D721Med (cell line): ENCODE measurements around the gene PTCHD4.

ENCODE experiments used
- DNase-seq: peaks from one replicate; pipeline ENCODE4 v3.0.0; 2011; ENCODE audit warnings: low spot score; ENCODE audit not compliant: insufficient read length
- FAIRE-seq: peaks from 2 replicates; lab custom pipeline; 2011; peaks lifted over from hg19 to GRCh38; lab: Jason Lieb, UNC
- CTCF ChIP-seq: IDR thresholded peaks from 2 replicates; pipeline ENCODE4 v1.5.1; 2012; ENCODE audit warnings: mild to moderate bottlenecking, control low read depth; ENCODE audit not compliant: insufficient read depth; ENCODE audit errors: missing control alignments

Gene PTCHD4

DNA sequence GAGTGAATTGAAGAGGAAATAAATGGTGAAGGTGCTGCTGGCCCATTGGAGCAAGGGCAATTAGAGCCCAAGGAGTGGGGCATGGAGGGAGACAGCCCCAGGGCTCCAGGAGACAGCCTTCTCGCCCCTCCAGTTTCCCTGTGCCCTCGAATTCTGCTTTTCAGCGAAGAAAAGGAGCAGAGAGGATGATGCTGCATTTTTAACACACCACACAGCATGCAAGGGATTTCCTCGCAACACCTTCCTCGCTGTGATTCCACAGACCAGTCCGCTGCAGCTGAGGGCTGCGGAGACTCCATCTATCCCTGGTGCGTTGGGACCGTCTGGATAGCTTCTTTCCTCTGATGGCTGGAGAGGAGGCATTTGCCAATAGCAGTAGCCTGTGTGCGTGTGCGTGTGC lies 41.7 kb downstream of the PTCHD4 start:
- no peak for TF ChIP-seq CTCF
- FAIRE-seq = no peak
- no peak for DNase-seq

DNA sequence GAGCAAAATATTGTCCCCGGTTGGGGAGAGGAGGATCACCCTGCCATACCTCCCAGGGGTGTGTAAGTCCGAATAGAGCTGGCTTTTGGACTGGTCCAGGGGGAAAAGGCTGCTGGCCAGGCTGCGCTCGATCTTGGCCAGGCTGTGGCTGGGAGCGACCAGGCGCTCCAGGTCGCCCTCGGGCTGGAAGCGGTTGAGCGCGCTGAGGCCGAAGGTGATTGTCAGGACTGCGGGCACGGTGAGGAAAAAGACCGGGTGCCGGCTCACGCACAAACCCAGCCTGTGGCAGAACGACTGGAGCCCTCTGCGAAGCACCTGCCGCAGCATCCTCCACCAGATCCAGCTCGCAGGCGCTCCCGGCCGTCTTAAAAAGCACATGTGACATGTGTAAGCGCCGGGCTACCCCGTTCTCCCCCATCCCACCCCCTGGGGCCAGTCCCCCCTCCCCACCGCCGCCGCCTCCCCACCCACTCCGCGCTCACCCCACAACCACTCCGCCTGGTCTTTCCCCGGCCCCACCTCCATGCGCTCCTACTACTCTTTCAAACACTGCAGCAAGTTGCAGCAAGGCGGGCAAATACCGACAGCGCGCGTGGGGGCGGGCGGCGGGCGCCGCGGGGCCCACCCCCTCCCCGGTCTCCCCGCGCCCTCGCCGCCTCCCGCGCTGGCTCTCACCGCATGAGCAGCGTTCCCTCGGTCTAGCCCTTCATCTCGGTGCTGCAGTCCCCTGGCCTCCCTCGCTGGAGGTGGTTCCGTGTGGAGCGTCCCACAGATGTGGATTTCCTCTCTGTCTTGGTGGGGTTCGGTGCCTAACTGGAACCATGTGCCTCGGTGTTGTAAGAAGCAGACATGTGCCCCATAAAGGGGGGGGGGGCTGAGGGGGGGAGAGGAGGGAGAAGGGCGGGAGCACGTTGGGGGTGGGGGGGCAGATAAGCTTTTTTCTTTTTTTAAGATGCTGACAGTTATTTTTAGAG lies 42.4 kb downstream of the PTCHD4 start:
- FAIRE-seq (no peak), DNase-seq (no peak)
- no peak for TF ChIP-seq CTCF

GRCh38 chr6:48067886-48068277 lies 43.1 kb downstream of the PTCHD4 start:
- FAIRE-seq (no peak), DNase-seq (no peak)
- TF ChIP-seq CTCF = no peak

DNA sequence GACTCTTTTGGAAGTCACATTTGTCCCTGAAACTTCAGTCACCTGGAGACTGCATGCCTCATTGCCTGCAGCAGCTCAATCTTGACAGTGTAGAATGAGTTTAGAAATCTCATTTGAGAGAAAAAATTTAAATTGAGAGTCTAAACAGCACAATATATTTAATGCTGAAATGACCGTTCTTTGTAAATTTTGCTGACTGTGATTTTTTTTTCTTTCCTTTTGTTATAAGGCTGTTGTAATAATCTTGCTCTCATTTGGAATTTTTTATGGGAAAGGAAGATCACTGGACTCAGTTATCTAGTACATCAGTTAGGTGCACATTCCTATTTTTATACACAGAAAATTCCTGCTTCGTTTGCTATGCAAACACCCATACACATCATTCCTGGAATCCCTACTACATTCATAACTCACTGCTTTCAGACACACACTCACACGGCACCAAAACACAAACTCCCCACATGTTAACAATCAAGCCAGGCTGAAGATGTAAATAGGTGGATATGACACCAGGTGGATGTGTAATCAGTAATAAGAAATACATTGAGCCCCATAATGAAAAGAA lies 43.8 kb downstream of the PTCHD4 start:
- no peak for DNase-seq
- no peak for FAIRE-seq
- TF ChIP-seq CTCF = no peak

DNA sequence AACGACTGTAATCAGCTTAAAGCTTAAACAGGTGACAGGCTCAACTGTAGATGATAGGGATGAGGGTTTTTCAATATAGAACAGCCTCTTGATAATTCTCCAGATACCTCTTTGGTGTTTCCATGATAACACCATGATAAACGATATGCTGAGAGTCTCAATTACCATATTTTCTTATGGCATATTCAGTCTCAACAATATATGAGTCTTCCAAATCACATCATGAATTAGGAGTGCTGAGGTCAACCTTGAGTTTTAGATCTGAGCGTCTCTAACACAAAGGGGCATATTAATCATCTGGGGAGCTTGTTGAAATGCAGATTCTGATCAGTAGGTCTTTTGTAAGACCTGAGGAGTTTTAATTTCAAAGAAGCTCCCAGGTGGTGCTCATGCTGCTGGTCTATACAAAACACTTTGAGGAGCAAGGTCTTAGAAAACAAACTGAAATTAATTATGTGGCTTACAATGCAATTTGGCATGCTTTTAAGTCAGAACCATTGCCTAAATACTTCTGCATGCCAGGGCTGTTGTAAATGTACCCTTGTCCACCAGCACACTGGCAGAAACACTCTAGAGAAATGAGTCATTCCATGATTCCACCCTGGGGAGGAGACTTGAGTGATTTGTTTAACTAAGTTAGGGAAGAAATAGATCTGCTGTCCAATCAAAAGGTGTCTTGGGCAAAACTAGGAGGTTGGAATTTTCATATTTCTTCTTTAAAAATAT lies 49.6 kb downstream of the PTCHD4 start:
- FAIRE-seq (no peak), DNase-seq (no peak)
- TF ChIP-seq CTCF = no peak
